ENCODE data around the gene STPG1.

STPG1 gene

GRCh38 chr1:24420547-24420946, 7.0 kb upstream of the STPG1 start:
- TF ChIP-seq SIN3A (IDR thresholded peaks at IDR 0.05; ENCODE audit: borderline replicate concordance, insufficient read depth, low read length) (no peak), REST (IDR thresholded peaks at IDR 0.05; ENCODE audit: insufficient read depth in 1 of 2, low read depth in 2 of 2, low read length in 2 of 2) (no peak)

- no peak for TF ChIP-seq REST (IDR thresholded peaks at IDR 0.05; ENCODE audit: insufficient read depth in 1 of 2, low read depth in 2 of 2, low read length in 2 of 2)
- TF ChIP-seq FOXP2 (optimal IDR thresholded peaks at IDR 0.05; ENCODE audit: borderline replicate concordance, extremely low read depth, extremely low read length, insufficient read depth) = no peak
- no peak for TF ChIP-seq TAF1 (IDR thresholded peaks at IDR 0.05; ENCODE audit: borderline replicate concordance, insufficient read depth, low read length)
- no peak for TF ChIP-seq POLR2AphosphoS5 (IDR thresholded peaks at IDR 0.05; ENCODE audit: low read depth, low read length)
- no peak for TF ChIP-seq SIN3A (IDR thresholded peaks at IDR 0.05; ENCODE audit: borderline replicate concordance, insufficient read depth, low read length)
Measured at GRCh38 chr1:24418898-24419628, 5.5 kb upstream of the STPG1 start.

- TF ChIP-seq REST (IDR thresholded peaks at IDR 0.05; ENCODE audit: insufficient read depth in 1 of 2, low read depth in 2 of 2, low read length in 2 of 2) = no peak
- no peak for TF ChIP-seq FOXP2 (optimal IDR thresholded peaks at IDR 0.05; ENCODE audit: borderline replicate concordance, extremely low read depth, extremely low read length, insufficient read depth)
- no peak for TF ChIP-seq TAF1 (IDR thresholded peaks at IDR 0.05; ENCODE audit: borderline replicate concordance, insufficient read depth, low read length)
- no peak for TF ChIP-seq POLR2AphosphoS5 (IDR thresholded peaks at IDR 0.05; ENCODE audit: low read depth, low read length)
- no peak for TF ChIP-seq SIN3A (IDR thresholded peaks at IDR 0.05; ENCODE audit: borderline replicate concordance, insufficient read depth, low read length)
Measured at GRCh38 chr1:24417681-24418080, 4.1 kb upstream of the STPG1 start.

GRCh38 chr1:24416666-24417391, 3.2 kb upstream of the STPG1 start:
- TF ChIP-seq TAF1 (IDR thresholded peaks at IDR 0.05; ENCODE audit: borderline replicate concordance, insufficient read depth, low read length) (no peak), REST (IDR thresholded peaks at IDR 0.05; ENCODE audit: insufficient read depth in 1 of 2, low read depth in 2 of 2, low read length in 2 of 2) (no peak), FOXP2 (optimal IDR thresholded peaks at IDR 0.05; ENCODE audit: borderline replicate concordance, extremely low read depth, extremely low read length, insufficient read depth) (no peak), POLR2AphosphoS5 (IDR thresholded peaks at IDR 0.05; ENCODE audit: low read depth, low read length) (no peak)
